ENCODE measurements around the gene RGS14.

RGS14 gene

GRCh38 chr5:177376107-177376506 is 18.4 kb downstream of the RGS14 start:
- H3K4me3 ChIP-seq (ENCODE audit: low read depth, low read length), result no peak overlapping the region
- no peak for TF ChIP-seq CTCF (IDR thresholded peaks at IDR 0.05; ENCODE audit: low read depth, low read length, missing control alignments)
- H3K36me3 ChIP-seq (replicated peaks), result no peaks in the 10 kb centered on the region
- no peak overlapping the region for H3K27ac ChIP-seq
- H3K27me3 ChIP-seq (replicated peaks), result no peaks in the 10 kb centered on the region
- no peak for DNase-seq
- in situ Hi-C loops (cut with HindIII; ENCODE audit: low pct_ligation_motif_present, low sequenced_read_pairs), result no loop called here

GRCh38 chr5:177377851-177378776 is 20.4 kb downstream of the RGS14 start:
- in situ Hi-C loops (cut with HindIII; ENCODE audit: low pct_ligation_motif_present, low sequenced_read_pairs), result no loop called here
- no peak for TF ChIP-seq CTCF (IDR thresholded peaks at IDR 0.05; ENCODE audit: low read depth, low read length, missing control alignments)
- DNase-seq, result no peak

GRCh38 chr5:177378884-177379883 is 21.5 kb downstream of the RGS14 start:
- Histone ChIP-seq H3K4me3 (ENCODE audit: low read depth, low read length) (no peak overlapping the region), H3K27ac (peak overlapping the region; percentile 52), H3K36me3 (replicated peaks) (no peaks in the 10 kb centered on the region), H3K27me3 (replicated peaks) (no peaks in the 10 kb centered on the region)
- peak; percentile 95 for DNase-seq
- in situ Hi-C loops (cut with HindIII; ENCODE audit: low pct_ligation_motif_present, low sequenced_read_pairs), result no loop called here
- no peak for TF ChIP-seq CTCF (IDR thresholded peaks at IDR 0.05; ENCODE audit: low read depth, low read length, missing control alignments)

More at GRCh38 chr5:177377851-177378776, 20.4 kb downstream of the RGS14 start:
- H3K4me3 ChIP-seq (ENCODE audit: low read depth, low read length), result no peak overlapping the region
- no peaks in the 10 kb centered on the region for H3K27me3 ChIP-seq (replicated peaks)
- H3K27ac ChIP-seq, result no peak overlapping the region
- H3K36me3 ChIP-seq (replicated peaks), result no peaks in the 10 kb centered on the region

- no peak for TF ChIP-seq CTCF (IDR thresholded peaks at IDR 0.05; ENCODE audit: low read depth, low read length, missing control alignments)
- no peaks in the 10 kb centered on the region for H3K36me3 ChIP-seq (replicated peaks)
Observed at GRCh38 chr5:177380805-177381126, 23.0 kb downstream of the RGS14 start.

GRCh38 chr5:177382423-177383029 is 24.8 kb downstream of the RGS14 start:
- in situ Hi-C loops (cut with HindIII; ENCODE audit: low pct_ligation_motif_present, low sequenced_read_pairs), result no loop called here
- no peak for DNase-seq
- TF ChIP-seq CTCF (IDR thresholded peaks at IDR 0.05; ENCODE audit: low read depth, low read length, missing control alignments), result peak; percentile 48
- no peaks in the 10 kb centered on the region for H3K27me3 ChIP-seq (replicated peaks)
- no peak overlapping the region for H3K27ac ChIP-seq
- H3K36me3 ChIP-seq (replicated peaks), result no peaks in the 10 kb centered on the region
- H3K4me3 ChIP-seq (ENCODE audit: low read depth, low read length), result no peak overlapping the region

More at GRCh38 chr5:177380805-177381126, 23.0 kb downstream of the RGS14 start:
- DNase-seq, result no peak
- Histone ChIP-seq H3K4me3 (ENCODE audit: low read depth, low read length) (no peak overlapping the region), H3K27me3 (replicated peaks) (no peaks in the 10 kb centered on the region), H3K27ac (no peak overlapping the region)
- in situ Hi-C loops (cut with HindIII; ENCODE audit: low pct_ligation_motif_present, low sequenced_read_pairs), result no loop called here

Measured in brain microvascular endothelial cell (primary cell).